Upper lobe of left lung (tissue), 6 donors: Measurements from ENCODE around the gene TMEM107. TPM values are rescaled to one million over a fixed set of nuclear protein-coding genes. Genes with fewer than 3 reads are reported as not detected.

ENCODE experiments used
- ATAC-seq, 2 donors: fragments of 200-7000 bp; cut with Tn5 transposase; one replicate each; pipeline ENCODE4 v1.9.1; 2022; ENCODE audit warnings: mild to moderate bottlenecking in 2 of 2, moderate library complexity in 2 of 2; ENCODE audit not compliant: low FRiP score in 2 of 2
- DNase-seq, 2 donors: peaks; one replicate each; pipeline ENCODE4 v3.0.0-alpha.2; 2019 to 2020
- H3K27ac ChIP-seq, 4 donors: fragments of 200-600 bp; sonication (generic); one replicate each; pipeline ENCODE4 v1.5.1; 2016 to 2019
- H3K27me3 ChIP-seq, 4 donors: fragments of 200-600 bp; sonication (generic); one replicate each; pipeline ENCODE4 v1.5.1; 2017 to 2019
- H3K36me3 ChIP-seq, 4 donors: fragments of 200-600 bp; sonication (generic); one replicate each; pipeline ENCODE4 v1.5.1; 2016 to 2019
- H3K4me1 ChIP-seq, 4 donors: fragments of 200-600 bp; sonication (generic); one replicate each; pipeline ENCODE4 v1.5.1; 2018 to 2019
- H3K4me3 ChIP-seq, 4 donors: fragments of 200-600 bp; sonication (generic); one replicate each; pipeline ENCODE4 v1.5.1; 2017 to 2019; ENCODE audit warnings: mild to moderate bottlenecking in 2 of 4, moderate library complexity in 1 of 4
- H3K9me3 ChIP-seq, 4 donors: fragments of 200-600 bp; sonication (generic); one replicate each; pipeline ENCODE4 v1.5.1; 2018 to 2019
- EP300 ChIP-seq, 4 donors: sonication (generic); formaldehyde crosslinking; IDR thresholded peaks; one replicate each; pipeline ENCODE4 v1.5.1; 2017; ENCODE audit warnings: antibody characterized with exemption in 4 of 4, control low read depth in 2 of 4
- POLR2A ChIP-seq, 4 donors: fragments of 450-650 bp; IDR thresholded peaks; one replicate each; pipeline ENCODE4 v1.5.1; 2016 to 2017; ENCODE audit warnings: antibody characterized with exemption in 4 of 4, mild to moderate bottlenecking in 2 of 4
- POLR2AphosphoS5 ChIP-seq, 2 donors: sonication (generic); formaldehyde crosslinking; IDR thresholded peaks; one replicate each; pipeline ENCODE4 v1.5.1; 2017; ENCODE audit warnings: antibody characterized with exemption in 2 of 2
- WGBS, 2 donors: methylation state at CpG; one replicate each; pipeline ENCODE4 v1.1.5; 2017 to 2018; 5-methylcytosine and 5-hydroxymethylcytosine counted together
- total RNA-seq, 6 donors: library from RNA; depleted of rRNA in 4 of 6; stranded (reverse); fragments of >200 nt in 4 of 6; gene quantifications; one replicate each; pipeline versions ENCODE4 v1.1.0 to v1.2.1, GENCODE V29; 2016 to 2021
- TF ChIP-seq, protein P1 (sequence below), 6 experiments: fragments of 450-650 bp in 4 of 6; fragments of 200-600 bp in 2 of 6; sonication (generic) in 2 of 6; IDR thresholded peaks; one replicate each; pipeline ENCODE4 v1.5.1; 2016 to 2019; ENCODE audit warnings: antibody characterized with exemption in 6 of 6
- donor health status: DM: no; HTN: no; CAD: no; lungs with moderate emphysema.
- donor health status: DM: no; HTN: yes; CAD: no; lungs with severe emphysema.

TMEM107 gene
- total RNA-seq, 6 donors from 2014 or later = 11.5 to 32.5 (median 17.3) TPM

GRCh38 chr17:8147141-8147804 is 28.9 kb downstream of the TMEM107 start:
- WGBS, 2 donors = 92 to 95% methylated on average over 25 to 26 of the region's 26 CpGs
- peaks cover 79 to 87% (median 85%) of the 10 kb centered on the region in 4 donors for H3K36me3 ChIP-seq

GRCh38 chr17:8146381-8147140 is 29.6 kb downstream of the TMEM107 start:
- no peak overlapping the region for H3K4me3 ChIP-seq
- 94 to 96% methylated on average over 12 to 14 of the region's 14 CpGs for WGBS, 2 donors
- no peaks in the 10 kb centered on the region for H3K9me3 ChIP-seq
- ATAC-seq (no peak), DNase-seq (peak in 1 of 2 donors; percentile 42)
- H3K4me1 ChIP-seq = peaks cover 14 to 50% (median 18%) of the 10 kb centered on the region in 4 donors
- peak overlapping the region in 3 of 4 donors; percentile 37 to 64 (median 60) for H3K27ac ChIP-seq
- TF ChIP-seq POLR2AphosphoS5 (IDR thresholded peaks at IDR 0.05) (peak in 1 of 2 donors; percentile 10), POLR2A (IDR thresholded peaks at IDR 0.05) (no peak)
- H3K36me3 ChIP-seq = peaks cover 86 to 95% (median 92%) of the 10 kb centered on the region in 4 donors
- no peaks in the 10 kb centered on the region for H3K27me3 ChIP-seq

More at GRCh38 chr17:8147141-8147804, 28.9 kb downstream of the TMEM107 start:
- H3K27ac ChIP-seq = peak overlapping the region in 3 of 4 donors; percentile 37 to 61 (median 60)
- TF ChIP-seq POLR2A (IDR thresholded peaks at IDR 0.05) (no peak), EP300 (IDR thresholded peaks at IDR 0.05) (no peak), POLR2AphosphoS5 (IDR thresholded peaks at IDR 0.05) (no peak)
- TF ChIP-seq, protein P1, sequence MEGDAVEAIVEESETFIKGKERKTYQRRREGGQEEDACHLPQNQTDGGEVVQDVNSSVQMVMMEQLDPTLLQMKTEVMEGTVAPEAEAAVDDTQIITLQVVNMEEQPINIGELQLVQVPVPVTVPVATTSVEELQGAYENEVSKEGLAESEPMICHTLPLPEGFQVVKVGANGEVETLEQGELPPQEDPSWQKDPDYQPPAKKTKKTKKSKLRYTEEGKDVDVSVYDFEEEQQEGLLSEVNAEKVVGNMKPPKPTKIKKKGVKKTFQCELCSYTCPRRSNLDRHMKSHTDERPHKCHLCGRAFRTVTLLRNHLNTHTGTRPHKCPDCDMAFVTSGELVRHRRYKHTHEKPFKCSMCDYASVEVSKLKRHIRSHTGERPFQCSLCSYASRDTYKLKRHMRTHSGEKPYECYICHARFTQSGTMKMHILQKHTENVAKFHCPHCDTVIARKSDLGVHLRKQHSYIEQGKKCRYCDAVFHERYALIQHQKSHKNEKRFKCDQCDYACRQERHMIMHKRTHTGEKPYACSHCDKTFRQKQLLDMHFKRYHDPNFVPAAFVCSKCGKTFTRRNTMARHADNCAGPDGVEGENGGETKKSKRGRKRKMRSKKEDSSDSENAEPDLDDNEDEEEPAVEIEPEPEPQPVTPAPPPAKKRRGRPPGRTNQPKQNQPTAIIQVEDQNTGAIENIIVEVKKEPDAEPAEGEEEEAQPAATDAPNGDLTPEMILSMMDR (IDR thresholded peaks at IDR 0.05) = no peak
- DNase-seq (peak in 1 of 2 donors; percentile 78), ATAC-seq (no peak)
- H3K9me3 ChIP-seq = no peaks in the 10 kb centered on the region
- no peaks in the 10 kb centered on the region for H3K27me3 ChIP-seq
- no peak overlapping the region for H3K4me3 ChIP-seq
- H3K4me1 ChIP-seq = peaks cover 14 to 50% (median 18%) of the 10 kb centered on the region in 4 donors

- TF ChIP-seq, protein P1 (IDR thresholded peaks at IDR 0.05) = no peak
- TF ChIP-seq EP300 (IDR thresholded peaks at IDR 0.05) = no peak
- no peak for TF ChIP-seq POLR2A (IDR thresholded peaks at IDR 0.05)
- no peak for TF ChIP-seq POLR2AphosphoS5 (IDR thresholded peaks at IDR 0.05)
- Histone ChIP-seq H3K4me3 (no peak overlapping the region), H3K36me3 (peaks cover 92 to 100% (median 100%) of the 10 kb centered on the region in 4 donors), H3K4me1 (peaks cover 12 to 45% (median 17%) of the 10 kb centered on the region in 4 donors), H3K9me3 (no peaks in the 10 kb centered on the region), H3K27me3 (no peaks in the 10 kb centered on the region), H3K27ac (peak overlapping the region in 3 of 4 donors; percentile 37 to 64 (median 60))
- DNase-seq (peak in 1 of 2 donors; percentile 65), ATAC-seq (no peak)
- 96% methylated on average over 7 to 12 of the region's 12 CpGs for WGBS, 2 donors
Measured at GRCh38 chr17:8145811-8146210, 30.4 kb downstream of the TMEM107 start.

- H3K4me1 ChIP-seq = peaks cover 7 to 45% (median 14%) of the 10 kb centered on the region in 4 donors
- H3K9me3 ChIP-seq = no peaks in the 10 kb centered on the region
- peaks cover 87 to 100% (median 100%) of the 10 kb centered on the region in 4 donors for H3K36me3 ChIP-seq
- TF ChIP-seq, protein P1 (IDR thresholded peaks at IDR 0.05) = no peak
- TF ChIP-seq POLR2A (IDR thresholded peaks at IDR 0.05) = peak in 1 of 4 donors; percentile 20
- DNase-seq (peak in 1 of 2 donors; percentile 62), ATAC-seq (no peak)
- no peaks in the 10 kb centered on the region for H3K27me3 ChIP-seq
- 87 to 93% methylated on average over 3 to 15 of the region's 15 CpGs for WGBS, 2 donors
- no peak overlapping the region for H3K4me3 ChIP-seq
- peak overlapping the region in 1 of 4 donors; percentile 22 for H3K27ac ChIP-seq
Measured at GRCh38 chr17:8144401-8145231, 31.6 kb downstream of the TMEM107 start.
